ENCODE data around the gene VTN.

The VTN gene

DNA sequence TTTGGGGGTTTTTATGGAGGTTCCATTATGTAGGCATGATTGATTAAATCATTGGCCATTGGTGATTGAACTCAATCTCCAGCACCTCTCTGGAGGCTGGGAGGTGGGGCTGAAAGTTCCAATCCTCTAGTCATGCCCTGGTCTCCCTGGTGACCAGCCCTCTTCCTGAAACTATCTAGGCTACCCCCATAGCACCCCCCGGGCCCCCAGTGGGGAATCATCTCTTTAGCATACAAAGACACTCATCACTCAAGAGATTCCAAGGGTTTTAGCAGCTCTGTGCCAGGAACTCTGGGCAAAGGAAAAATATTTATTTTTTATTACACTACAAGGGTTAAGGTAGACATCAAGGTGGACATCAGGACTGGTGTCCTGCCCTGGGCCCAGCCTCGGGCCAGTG lies 25.3 kb upstream of the VTN start:
- no peak for DNase-seq

DNA sequence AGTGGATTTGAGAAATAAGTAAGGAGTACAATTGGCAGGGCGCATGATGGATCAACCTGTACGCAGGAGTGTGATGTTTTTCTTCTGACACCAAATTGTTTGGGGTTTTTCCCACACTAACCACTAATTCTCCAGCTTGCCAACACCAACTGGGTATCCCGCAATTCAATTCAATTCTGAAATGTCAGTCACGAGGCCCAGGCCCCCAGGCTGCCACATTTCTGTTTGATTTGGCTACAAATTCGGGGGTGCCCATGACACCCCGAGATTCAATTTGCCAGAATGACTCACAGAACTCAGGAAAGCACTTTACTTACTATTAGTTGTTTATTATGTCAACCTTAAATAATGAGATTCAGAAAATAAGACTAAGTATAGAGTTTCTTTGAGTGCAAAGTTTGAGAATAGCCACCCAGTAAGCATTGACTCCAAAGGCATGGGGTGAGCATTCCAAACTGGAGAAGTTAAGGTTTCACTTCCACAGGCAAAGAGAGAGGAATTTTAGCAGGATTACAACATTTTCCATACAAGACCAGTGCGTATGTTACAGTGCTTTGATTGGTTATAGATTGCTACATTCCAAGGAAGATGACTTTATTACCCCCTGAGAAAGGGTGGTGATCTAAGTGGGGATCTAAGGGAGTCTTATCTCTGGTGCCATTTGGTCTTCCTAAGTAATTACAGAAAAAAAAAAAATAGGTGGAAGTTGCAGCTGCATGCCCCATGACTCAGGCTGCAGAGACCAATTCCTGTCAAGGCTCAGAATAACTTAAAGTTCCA lies 24.4 kb upstream of the VTN start:
- no peak for DNase-seq

- no peak for DNase-seq
Observed at GRCh38 chr17:28392491-28392890, 22.4 kb upstream of the VTN start.

DNA sequence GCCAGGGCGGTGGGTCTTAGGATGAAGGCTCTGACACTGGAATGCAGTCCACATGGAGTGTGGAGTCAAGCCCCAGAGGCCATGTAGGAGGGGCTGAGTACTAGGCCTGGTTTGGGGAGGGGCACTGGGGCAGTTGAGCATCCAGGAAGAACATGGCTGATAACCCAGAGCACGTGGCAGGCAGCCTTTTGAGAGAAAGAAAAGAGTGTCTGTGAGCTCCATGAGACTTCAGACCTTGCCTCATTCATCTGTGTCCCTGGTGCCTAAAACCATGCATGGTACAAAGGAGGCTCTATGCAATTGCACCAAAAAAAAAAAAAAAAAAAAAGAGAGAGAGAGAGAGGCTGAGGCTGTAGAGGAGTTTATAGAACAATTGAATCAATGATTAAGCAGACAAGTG lies 21.3 kb upstream of the VTN start:
- DNase-seq: no peak

DNA sequence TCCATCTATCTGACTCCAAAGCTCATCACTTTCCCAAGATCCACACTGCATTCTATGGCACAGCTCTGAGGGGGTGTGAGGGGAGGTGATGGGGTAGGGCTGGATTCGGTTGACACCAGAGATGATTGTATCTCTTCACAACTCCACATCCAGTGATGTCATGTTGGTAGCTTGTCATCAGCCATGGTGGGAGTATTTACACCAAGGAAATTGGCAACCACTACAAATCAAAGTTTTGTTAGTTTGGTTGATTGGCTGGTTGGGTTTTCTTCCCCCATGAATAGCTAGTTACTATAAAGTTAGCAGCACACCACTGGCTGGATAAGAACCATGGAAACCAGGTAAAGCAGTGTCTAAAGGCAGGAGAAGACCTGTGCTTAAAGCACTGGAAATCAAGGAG lies 20.9 kb upstream of the VTN start:
- no peak for DNase-seq

DNA sequence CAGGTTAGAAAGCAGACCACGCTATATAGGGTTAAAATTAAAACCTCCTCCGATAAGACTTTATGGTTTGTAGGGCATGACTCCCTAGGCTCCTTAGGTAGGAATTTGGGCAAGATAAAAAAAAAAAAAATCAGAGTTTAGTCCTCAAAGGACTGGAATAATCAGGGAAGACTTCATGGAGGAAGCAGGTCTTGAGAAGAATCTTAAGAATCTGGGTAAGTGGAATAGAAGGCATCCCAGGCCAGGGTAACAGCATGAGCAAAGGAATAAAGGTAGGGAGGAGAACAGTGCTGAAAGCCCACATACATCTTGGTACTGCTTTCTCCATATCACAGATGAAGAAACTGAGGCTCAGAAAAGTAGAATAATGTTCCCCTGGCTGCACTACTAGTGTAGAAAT lies 20.5 kb upstream of the VTN start:
- DNase-seq: no peak

DNA sequence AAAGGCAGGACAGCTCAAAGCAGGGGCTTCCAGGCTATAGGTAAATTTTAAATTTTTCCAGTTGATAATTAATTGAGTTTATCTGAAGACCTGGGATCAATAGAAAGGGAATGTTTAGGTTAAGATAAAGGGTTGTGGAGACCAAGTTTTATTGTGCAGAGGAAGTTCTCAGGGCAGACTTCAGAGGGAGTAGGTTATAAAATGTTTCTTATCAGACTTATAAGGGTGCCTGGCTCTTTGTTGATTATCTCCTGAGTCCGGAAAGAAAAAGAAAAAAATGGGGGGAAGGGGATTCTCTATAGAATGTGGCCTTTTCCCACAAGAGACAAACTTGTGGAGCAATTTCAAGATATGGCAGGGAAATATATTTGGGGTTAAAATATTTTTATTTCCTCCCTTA lies 20.0 kb upstream of the VTN start:
- no peak for DNase-seq

DNA sequence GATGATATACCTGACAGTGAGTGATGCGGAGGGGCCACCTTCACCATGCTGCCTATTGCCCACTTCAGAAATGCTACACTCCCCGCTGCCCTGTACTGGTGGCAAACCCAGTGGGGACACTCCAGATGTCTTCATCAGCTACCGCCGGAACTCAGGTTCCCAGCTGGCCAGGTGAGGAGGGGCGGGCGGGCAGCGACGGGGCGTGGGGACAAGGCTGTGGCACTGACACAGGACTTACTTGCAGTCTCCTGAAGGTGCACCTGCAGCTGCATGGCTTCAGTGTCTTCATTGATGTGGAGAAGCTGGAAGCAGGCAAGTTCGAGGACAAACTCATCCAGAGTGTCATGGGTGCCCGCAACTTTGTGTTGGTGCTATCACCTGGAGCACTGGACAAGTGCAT lies 18.0 kb upstream of the VTN start:
- DNase-seq: no peak

- no peak for DNase-seq
Observed at GRCh38 chr17:28386391-28386790, 16.3 kb upstream of the VTN start.

GRCh38 chr17:28385406-28385805 lies 15.3 kb upstream of the VTN start:
- no peak for DNase-seq

DNA sequence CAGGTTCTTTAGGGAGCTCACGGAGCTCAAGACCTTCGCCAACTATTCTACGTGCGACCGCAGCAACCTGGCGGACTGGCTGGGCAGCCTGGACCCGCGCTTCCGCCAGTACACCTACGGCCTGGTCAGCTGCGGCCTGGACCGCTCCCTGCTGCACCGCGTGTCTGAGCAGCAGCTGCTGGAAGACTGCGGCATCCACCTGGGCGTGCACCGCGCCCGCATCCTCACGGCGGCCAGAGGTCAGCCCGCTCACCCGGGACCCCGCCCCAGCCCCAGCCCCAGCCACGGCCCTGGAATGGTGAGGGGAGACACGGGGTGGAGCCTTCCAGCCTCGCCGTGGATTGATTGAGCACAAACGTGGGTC lies 14.9 kb upstream of the VTN start:
- DNase-seq: no peak

DNA sequence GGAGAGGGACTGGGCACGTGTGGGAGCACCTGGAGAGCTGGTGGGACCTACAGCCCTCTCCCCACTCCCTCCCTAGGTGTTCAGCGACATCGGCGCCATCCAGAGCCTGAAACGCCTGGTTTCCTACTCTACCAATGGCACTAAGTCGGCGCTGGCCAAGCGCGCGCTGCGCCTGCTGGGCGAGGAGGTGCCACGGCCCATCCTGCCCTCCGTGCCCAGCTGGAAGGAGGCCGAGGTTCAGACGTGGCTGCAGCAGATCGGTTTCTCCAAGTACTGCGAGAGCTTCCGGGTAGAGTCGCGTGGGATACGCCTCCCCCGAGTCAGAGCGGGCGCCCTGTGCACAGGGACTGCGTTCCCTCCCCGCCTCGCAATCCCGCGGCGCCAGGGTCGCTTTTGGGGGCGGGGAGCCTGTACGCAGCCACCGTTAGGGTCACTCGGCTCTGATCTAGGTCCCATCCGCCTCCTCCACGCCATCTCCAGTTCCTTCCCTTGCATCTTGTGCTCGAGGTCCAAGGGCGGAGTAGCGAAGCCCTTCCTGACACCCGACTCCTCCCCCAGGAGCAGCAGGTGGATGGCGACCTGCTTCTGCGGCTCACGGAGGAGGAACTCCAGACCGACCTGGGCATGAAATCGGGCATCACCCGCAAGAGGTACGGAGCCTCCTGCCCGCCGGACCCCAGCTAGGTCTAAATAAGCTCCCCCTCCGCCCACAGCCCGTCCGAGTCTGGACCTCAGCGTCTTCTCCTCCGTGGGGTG lies 14.4 kb upstream of the VTN start:
- peak; percentile 65 for DNase-seq

DNA sequence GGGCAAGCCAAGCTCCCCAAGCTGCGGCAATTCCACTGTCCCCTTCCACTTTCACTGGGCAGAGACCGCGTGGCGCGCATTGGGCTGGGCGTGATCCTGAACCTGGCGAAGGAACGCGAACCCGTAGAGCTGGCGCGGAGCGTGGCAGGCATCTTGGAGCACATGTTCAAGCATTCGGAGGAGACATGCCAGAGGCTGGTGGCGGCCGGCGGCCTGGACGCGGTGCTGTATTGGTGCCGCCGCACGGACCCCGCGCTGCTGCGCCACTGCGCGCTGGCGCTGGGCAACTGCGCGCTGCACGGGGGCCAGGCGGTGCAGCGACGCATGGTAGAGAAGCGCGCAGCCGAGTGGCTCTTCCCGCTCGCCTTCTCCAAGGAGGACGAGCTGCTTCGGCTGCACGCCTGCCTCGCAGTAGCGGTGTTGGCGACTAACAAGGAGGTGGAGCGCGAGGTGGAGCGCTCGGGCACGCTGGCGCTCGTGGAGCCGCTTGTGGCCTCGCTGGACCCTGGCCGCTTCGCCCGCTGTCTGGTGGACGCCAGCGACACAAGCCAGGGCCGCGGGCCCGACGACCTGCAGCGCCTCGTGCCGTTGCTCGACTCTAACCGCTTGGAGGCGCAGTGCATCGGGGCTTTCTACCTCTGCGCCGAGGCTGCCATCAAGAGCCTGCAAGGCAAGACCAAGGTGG lies 11.2 kb upstream of the VTN start:
- no peak for DNase-seq

GRCh38 chr17:28379814-28380801 lies 10.0 kb upstream of the VTN start:
- no peak for DNase-seq

DNA sequence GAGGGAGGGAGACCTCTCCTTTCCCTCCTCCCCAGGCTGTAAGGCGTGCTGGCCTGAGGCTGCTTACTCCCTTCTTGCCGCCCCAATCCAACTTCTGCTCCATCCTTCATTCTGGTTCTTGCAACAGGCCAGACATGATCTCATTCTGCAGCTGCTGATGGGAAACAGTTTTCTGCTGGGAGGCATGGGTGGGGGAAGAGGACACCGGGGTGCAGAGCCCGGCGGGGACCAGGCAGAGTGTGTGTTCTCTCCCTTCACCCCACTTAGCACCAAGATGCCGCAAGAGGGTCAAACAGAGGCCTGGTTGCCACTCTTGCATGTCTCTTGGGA lies 2.8 kb upstream of the VTN start:
- DNase-seq: no peak

GRCh38 chr17:28372203-28372944 lies 2.3 kb upstream of the VTN start:
- no peak for DNase-seq

- DNase-seq: peak; percentile 89
Observed at GRCh38 chr17:28371245-28372202, 1.4 kb upstream of the VTN start, which contains the start of gene SARM1. Gene SARM1 (plus strand): TSS chr17:28371694. CDS start chr17:28372033, 339 bp downstream.

- DNase-seq: no peak
Observed at GRCh38 chr17:28370744-28371103, 617 bp upstream of the VTN start.

DNA sequence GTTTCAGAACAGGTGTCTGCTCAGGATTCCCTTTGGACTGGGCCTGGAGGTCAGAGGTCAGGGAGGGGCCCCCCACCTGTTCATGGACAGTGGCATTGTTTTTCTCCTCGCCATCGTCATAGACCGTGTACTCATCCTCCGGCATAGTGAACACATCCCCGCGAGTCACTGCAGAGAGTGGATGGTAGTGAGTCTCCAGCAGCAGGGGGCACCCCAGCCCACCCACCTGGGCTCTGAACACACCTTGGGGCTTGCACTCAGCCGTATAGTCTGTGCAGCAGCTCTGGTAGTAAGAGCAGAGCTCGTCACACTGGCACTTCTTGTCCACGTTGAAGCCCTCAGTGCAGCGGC lies 448 bp downstream of the VTN start:
- no peak for DNase-seq

DNA sequence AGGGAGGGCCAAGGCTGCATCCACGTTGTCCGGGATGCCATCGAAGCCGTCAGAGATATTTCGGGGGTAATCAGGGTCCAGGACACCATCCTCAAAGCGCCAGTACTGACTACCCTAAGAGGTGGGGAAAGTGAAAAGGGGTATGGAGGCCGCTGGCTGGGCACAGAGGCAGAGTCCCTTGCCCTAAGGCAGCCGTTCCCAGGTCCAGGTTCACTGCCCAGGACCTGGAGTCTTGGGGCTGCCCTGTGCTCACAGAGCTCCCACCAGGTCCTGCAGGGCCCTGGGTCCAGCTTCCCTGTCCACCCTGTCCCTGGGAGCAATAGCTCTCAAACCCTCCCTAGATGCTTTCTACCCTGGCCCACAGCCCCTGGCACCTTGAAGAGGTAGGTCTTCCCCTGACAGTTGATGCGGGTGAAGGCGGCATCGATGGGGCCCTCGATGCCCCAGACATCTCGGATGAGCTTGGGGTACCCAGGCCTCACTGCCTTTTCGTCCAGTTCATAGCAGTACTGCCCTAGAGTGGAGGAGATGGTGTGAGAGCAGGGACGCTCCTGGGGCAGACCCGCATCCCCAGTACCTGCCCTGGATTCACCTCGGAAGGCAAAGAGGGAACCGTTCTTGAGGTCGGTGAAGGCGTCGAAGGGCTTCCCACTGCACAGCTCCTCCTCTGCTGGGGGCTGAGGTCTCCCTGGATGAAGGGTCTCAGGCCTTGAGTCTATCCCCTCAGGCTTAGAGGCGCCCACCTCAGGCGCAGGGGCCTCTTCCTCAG lies 1.0 kb downstream of the VTN start:
- DNase-seq: no peak

Measured in activated CD4-positive, CD25-positive, alpha-beta regulatory T cell treated with anti-CD3 and anti-CD28 coated beads, Interleukin-2, amount 50 U/mL, for 72 hours (primary cell).